ENCODE data around the gene DNAJC25.
A peak's percentile ranks its signal among the peaks of the same experiment; 100 is the strongest.
"Not testable (repeated sequence)": the region's sequence is repeated elsewhere in the genome, so short reads cannot be mapped to it uniquely, and the experiment has no call there.

DNAJC25 gene
- 4.7 to 16.5 (median 9.9) reads per million in 18 experiments for total RNA-seq

DNA sequence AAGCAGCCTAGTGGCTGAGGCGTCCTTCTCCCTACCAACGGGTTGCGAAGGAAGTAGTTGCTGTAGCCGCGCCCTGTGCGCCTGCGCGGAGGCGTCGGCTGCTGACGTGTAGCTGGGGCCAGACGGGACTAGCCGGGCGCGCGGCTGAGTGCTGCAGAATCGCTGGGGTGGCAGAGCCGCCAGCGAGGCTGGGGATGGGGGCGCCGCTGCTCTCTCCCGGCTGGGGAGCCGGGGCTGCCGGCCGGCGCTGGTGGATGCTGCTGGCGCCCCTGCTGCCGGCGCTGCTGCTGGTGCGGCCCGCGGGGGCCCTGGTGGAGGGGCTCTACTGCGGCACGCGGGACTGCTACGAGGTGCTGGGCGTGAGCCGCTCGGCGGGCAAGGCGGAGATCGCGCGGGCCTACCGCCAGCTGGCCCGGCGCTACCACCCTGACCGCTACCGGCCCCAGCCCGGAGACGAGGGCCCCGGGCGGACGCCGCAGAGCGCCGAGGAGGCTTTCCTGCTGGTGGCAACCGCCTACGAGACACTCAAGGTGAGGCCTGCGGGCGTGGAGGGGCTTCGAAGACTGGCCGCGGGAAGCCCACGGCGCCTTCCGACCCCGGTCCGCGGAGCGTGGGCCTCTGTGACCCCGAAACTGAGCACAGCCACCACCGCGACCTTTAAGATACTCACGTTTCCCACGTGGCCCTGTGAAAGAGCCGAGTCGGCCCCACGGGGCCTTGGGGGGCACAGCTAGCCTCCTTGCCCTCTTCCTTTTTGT is at the start of gene DNAJC25:
TSS of gene DNAJC25 (plus strand) at position 121 of the 758 bp plus-strand sequence. CDS start at position 195, 74 bp downstream.
- peak; percentile 99 for DNase-seq

DNA sequence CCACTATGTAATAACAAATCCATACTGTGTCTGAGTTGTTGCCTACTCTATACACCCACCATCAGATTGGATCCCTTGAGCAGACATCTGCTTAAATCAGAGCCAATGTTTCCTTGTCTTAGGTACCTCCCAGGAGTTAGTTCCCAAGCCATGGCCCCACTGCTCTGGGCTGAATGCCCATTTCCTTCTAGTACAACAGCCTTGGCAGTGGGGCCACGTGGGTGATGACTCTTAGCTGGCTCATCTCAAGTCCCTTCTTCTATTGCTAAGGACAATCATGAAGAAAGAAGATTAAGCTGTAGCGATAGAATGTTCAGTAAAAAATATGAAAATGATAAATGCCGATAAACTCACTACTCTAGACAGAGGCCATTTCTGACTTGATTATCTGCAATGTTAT is 48.2 kb upstream of the DNAJC25 start:
- DNase-seq, result no peak

DNA sequence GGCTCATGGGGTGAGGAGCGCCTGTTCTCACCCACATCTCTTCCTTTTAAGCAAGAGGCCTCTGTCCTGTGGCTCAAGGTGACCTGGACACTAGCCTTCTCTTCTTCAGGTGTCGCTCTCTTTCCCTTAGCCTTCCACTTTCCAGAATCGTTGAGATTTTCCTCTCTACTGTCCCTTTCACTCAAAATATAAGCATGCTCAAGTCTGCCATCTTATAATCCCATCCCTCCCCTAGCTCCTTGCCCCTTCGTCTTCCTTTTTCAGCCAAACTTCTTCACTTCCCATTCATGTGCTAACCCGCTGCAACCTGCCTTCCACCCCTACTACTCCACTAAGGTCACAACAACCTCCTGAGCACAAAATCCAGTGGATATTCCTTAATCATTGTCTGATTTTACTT is 44.8 kb upstream of the DNAJC25 start:
- DNase-seq, result no peak

DNA sequence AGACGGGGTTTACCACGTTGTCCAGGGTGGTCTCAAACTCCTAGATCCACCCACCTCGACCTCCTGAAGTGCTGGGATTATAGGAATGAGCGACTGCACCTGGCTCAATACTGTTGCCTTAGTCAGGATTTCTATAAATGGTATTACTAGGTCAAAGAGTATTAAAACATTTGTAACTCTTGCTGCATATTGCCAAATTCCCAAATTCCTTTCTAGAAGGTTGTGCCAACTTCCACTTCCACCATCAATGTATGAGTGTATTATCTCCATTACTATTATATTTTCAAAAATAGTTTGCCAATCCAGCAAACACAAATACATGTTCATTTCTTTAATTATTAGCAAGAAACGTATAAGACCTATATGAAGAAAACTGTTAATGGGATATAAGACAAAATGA is 42.3 kb upstream of the DNAJC25 start:
- no peak for DNase-seq

DNA sequence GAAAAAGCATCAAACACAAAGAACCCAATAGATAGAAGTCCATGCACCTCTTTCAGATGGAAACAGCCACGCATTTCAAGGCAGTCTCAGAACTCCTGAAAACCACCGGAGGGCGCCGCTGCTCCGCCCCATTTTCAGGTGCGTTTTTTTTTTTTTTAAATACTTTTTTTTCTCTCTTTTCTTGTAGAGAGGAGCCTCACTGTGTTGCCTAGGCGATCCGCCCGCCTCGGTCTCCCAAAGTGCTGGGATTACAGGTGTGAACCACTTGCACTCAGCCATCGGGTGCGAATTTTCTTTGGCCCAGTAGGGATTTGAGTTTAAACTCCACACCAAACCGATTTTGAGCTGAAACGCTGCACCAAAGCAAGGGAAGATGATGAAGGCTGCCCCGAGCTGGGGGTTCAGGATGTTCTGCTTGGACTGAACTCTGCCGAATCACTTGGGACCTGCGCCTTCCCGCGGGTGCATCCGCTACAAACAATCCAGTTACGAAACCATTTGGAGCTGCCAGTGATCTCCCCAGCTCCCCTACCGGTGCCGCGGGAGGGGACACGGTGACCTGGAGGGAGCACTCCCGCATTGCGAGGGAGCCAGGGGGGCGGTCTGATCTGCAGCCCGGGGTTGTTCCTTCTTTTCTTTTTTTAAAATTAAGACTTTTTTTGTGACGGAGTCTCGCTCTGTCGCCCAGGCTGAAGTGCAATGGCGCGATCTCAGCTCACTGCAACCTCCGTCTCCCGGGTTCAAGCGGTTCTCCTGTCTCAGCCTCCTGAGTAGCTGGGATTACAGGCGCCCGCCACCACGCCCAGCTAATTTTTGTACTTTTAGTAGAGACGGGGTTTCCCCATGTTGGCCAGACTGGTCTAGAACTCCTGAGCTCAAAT is 33.0 kb upstream of the DNAJC25 start:
- DNase-seq, result peak; percentile 24 to 52

DNA sequence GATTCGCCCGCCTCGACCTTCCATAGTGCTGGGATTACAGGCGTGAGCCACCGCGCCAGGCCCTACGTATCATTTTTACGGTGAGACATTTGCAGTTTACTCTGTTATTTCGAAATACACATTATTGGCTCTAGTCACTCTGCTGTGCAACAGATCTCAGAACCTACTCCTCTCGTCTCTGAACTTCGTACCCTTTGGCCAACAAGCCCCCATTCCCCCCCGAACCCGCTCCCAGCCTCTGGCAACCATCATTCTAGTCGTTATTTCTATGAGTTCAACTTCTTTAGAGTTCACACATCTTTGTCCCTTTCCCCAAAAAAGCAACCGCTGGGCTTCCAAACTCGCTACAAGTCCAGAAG is 32.4 kb upstream of the DNAJC25 start:
- DNase-seq, result peak in 1 of 2 donors; percentile 9

DNA sequence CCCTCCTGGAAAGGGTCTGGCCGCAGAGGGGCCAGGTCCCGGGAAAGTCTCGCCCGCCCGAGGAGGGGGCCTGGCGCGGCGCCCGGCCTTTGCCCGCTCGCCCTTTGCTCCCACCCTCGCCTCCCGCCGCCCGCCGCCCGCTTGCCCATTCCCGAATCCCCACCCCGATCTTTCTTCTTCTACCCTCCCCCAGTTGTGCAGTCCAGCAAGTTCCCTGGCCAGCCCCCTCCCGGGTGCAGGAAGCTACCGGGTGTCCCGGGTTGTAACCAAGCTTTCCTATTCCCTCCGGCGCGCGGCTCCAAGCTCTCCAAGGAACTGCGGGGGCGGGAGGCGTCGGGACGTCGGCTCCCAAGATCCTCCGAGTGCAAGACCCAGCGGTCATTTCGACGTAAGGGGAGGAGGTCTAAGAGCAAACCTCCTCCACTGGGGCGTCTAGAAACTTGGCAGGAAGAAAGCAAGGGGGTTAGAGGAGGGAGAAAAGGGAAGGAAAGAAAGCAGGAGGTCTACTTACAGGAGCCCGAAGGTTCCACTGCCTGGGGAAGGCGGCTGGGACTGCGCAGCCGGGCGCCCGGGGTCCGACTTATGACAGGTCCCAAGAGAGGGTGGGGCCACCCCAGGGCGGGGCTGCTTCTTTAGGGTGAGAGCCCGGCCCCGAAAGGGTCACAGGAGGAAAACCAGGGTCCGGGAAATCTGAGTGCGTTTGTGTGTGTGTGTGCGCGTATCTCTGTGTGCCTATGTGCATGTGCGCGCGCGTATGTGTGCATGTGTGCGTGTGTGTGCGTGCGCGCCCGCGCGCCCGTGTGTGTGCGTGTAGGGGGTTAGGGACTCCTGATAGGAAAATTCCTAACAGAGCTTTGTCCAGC is 31.8 kb upstream of the DNAJC25 start, which contains the start of gene PTGR1:
TSS of gene PTGR1 (minus strand) at position 556 of the 863 bp plus-strand sequence. CDS start 2,225 bp downstream, outside the sequence.
- DNase-seq, result peak; percentile 85 to 93

DNA sequence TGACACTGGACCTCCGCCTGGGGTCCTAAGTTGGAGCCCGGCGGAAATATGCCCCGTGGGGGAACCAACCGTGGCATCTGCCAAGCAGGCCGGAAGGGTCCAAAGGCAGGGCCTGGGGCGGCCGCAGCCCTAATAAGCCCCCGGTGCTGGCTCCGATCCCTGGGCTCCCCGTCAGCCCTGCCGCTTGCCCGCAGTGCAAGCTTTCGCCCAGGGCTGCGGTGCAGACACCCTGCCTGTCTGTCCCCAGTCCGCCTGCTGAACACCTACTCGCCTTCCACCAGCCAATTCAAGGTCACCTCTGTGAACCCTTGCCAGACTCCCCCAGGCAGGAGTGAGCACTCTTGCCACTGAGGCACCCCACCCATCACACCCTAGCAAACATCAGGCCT is 31.2 kb upstream of the DNAJC25 start:
- DNase-seq, result no peak

DNA sequence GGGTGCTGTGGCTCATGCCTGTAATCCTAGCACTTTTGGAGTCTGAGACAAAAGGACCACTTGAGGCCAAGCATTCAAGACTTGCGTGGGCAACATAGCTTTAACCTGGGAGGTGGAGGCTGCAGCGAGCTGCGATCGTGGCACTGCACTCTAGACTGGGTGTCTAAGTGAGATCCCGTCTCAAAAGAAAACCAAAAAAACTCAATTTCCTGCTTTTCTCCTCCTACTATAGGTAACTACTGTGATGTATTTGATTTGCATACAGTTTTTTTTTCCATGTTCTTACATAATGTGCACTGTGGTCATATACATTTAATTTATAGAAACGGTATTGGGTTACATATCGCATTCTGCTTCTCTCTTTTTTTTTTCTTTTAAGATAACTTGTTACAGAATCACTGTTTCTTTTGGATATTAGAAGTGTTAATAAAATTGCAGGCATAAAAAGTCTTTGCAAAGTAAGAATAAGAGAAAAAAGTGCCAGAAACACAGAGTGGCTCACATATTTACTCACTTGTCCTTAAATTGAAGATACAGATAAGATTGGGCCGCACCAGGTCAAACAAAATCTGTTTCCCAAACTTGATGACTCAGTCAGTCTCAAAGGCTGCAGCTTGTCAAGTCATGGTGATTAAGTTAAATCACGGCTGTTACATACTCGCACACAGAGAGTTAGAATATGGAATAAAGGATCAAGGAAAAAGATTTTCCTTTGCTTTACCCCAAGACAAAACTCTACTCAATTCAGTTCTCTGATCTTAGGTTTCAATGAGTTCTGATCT is 29.7 kb upstream of the DNAJC25 start:
- DNase-seq, result peak in 1 of 2 donors; percentile 42

DNA sequence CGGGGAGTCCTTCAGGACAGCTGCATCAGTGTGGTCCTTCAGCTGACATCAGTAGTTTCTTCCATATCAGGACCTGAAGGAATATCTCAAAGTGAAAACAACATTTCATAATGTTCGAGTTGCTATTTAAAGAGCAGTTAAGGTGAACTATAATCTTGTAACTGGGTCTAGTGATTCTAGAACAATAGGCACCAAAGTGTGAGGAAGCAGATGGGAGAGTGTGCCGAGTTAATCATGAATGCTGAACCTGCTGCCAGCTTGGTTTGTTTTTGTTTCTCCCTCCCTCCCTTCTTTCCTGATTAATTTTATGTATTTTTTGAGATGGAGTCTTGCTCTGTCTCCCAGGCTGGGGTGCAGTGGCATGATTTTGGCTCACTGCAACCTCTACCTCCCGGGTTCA is 28.1 kb upstream of the DNAJC25 start:
- no peak for DNase-seq

DNA sequence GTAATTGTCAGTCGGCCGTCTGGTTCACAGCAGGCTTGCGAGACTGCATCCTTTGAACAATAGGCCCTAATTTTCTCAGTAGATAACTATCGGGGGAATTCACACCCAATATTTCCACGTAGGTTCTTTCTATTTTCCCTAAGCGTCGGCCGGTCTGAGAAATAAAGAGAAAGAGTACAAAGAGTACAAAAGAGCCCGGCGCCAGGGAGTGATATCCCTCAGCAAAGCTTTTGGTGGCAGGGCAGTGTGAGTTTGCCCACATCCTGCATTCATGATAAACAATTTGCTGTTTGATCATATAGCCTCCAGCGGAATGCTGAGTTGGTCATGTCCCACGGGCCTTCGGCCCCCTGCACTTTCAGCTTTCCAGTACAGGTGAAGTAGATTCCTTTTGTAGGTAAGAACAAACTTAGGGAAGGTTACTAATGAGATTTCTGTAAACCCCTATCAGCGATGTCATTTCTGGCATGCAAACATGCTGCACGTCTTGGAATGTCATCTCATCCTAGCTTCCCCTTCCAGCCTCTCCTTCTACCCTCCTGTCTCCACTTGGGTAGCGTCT is 27.0 kb upstream of the DNAJC25 start:
- no peak for DNase-seq

DNA sequence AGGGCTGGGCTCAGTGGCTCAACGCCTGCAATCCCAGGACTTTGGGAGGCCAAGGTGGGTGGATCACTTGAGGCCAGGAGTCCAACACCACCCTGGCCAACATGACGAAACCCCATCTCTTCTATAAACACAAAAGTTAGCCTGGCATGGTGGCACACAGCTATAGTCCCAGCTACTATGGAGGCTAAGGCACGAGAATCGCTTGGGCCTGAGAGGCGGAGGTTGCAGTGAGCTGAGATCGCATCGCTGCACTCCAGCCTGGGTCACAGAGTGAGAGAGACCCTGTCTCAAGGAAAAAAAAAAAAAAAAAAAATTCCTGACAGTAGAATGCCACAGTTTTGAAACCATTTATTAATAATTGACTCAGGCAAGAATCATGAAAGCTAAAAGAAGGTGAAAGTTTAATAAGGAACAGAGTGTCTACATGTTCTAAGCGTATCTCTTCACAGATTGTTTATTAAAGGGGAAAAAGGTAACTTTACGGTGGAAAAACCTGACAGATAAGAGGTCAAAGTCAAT is 26.0 kb upstream of the DNAJC25 start:
- no peak for DNase-seq

DNA sequence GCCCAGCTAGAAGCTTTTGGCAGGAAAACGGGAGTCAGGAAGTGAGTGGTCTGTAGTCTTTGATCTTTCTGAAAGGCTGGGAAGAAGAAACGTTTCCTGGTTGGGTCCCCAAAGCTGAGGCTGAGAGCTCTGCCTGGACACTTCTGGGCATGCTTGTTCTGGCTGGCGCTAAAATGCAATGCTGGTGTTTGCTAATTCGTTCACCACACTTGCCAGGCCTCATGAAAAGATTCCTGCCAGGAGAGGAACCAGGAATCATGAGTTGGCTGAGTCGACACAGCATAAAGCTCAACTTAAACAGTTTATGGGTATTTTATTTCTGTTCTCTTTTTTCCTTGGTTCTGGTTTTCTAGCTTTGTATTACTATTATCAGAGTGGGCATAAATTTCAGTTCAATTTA is 21.0 kb upstream of the DNAJC25 start:
- no peak for DNase-seq

DNA sequence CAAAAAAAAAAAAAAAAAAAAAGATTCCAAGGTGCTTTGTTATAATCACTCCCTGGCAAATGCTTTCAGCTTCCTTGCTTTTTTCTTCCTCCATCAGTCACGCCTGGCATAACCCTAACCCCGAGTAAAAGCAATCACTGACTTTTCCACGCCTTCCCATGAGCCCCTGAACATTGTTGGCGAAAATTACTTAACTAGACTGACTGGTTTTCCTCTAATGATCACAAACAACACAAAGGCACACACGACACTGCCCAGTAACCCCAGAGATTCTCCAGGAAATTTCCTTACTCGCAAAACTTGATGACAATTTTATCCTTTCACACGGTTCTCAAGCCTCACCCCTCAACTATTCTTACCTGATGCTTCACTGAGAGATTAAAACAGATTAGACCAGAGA is 20.3 kb upstream of the DNAJC25 start:
- no peak for DNase-seq

DNA sequence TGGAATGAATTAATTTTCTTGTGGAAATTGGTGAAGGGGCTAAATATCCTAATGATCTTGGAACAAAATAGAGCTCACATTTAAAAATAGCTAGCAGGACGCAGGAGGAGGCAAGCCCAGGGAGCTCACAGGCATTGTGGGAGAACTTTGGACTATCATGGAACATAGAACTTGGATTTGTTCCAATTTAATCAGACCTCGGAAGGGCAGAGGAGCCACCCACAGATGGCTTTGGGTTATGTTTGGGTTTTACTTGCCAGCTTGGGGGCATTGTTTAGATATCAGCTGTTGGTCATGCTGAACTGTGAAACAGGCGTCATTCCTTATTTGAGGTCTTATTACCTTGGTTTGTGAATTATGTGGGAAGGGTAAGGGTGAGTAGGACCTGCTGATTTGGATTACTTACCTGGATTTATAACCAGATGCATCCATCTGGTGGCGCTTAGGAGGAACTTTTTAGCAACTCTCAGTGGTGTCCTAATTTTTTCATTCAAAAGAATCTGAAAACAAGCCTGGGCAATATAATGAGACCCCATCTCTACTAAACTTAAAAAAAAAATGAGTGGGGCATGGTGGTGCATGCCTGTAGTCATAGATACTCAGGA is 17.6 kb upstream of the DNAJC25 start:
- no peak for DNase-seq

DNA sequence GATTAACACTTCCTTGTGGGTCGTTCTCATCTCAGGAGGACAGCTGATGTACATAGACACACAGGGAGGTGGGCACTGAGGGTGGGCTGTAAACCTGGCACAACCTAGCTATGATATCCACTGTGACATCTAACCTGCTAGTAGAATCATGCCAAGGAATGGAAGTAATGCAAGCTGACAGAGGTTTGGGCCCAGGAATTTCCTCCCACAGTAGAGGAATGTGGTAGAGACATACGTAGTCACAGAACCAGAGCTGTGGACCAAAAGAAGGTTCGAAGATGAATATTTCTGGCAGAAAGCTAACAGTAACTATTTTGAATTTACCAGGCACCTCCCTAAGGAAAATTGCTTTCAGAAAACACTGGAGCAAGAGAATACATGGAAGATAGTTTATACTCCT is 15.2 kb upstream of the DNAJC25 start:
- no peak for DNase-seq

DNA sequence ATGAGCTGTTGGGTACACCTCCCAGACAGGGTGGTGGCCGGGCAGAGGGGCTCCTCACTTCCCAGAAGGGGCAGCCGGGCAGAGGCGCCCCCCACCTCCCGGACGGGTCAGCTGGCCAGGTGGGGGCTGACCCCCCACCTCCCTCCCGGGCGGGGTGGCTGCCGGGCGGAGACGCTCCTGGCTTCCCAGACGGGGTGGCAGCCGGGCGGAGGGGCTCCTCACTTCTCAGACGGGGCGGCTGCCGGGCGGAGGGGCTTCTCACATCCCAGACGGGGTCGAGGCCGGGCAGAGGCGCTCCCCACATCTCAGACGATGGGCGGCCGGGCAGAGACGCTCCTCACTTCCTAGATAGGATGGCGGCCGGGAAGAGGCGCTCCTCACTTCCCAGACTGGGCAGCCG is 13.8 kb upstream of the DNAJC25 start:
- DNase-seq, result not testable (repeated sequence)

DNA sequence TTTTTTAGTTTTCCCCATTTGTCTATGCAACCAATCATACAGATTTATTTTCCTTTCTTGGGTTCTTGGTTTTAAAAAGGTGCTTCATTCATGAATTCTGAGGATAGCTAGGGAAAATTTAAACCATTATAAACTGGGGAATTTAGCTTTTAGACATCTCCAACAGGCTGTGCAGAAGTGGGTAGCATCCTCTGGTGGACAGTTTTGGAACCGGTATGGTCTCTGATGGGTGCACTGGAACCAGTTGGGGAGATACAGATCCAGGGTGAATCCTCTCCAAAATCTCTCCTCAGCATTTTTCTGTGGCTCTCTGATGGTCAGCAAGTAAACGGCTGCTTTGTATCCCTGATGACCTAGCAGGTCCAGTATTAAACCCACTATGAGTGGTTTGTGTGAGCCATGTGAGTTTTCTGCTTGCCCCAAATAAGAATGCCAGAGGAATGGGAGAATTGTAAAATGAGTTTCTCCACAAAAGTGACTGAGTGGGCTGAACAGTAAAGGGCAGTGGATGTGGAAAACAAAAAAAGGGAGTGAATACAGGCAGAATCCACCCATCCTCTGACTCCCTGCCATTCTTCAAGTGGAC is 9.1 kb upstream of the DNAJC25 start:
- peak; percentile 33 to 46 for DNase-seq

DNA sequence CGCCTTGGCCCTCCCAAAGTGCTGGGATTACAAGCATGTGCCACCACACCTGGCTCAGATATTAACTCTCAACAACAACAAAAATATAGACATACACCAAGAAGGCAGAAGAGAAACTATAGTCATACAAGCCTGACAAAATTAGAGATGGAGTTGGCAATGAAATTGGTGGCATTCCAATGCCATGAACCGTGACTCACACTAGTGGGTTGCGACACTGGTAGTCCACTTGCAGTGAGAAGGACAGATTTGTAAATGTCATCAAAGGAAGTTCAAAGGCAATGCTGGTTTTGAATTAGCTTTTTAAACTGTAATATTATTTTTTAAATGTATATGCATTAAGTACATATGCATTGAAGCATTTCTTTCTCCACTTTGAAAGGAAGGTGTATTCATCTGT is 8.5 kb upstream of the DNAJC25 start:
- peak; percentile 53 to 79 for DNase-seq

DNA sequence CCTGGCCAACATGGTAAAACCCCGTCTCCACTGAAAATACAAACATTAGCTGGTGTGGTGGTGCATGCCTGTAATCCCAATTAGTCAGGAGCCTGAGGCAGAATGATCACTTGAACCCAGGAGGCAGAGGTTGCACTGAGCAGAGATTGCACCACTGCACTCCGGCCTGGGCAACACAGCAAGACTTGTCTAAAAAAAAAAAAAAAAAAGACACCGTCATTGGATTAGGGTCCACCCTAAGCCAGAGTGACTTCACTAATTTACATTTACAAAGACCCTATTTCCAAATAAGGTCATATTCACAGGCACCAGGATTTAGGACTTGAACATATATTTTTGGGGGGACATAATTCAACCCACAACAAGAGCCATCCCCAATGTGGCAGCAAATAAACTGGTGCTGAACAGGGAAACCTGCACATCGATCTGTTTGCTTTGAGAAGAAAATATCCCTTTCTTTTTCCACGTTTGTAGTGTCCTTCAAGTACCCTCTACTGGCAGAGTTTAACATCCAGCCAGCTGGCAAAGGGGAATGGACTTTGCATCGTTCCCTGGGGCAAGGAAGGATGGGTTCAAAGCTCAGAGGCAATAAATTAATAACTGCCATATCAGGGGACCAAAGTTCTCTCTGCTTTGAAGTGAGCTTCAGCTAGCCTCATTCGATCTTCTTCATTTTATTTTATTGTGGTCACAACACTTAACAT is 3.7 kb upstream of the DNAJC25 start:
- DNase-seq, result no peak

Measured in inflammatory macrophage (primary cell).